SK-N-MC (cell line): ENCODE results near the gene IGSF23.

Experiments
- EZH2 ChIP-seq: fragments of 200-600 bp; sonication (generic); IDR thresholded peaks from one replicate; pipeline ENCODE4 v1.6.1; 2017; ENCODE audit warnings: antibody characterized with exemption
- POLR2AphosphoS5 ChIP-seq: IDR thresholded peaks from 2 replicates; pipeline ENCODE4 v1.6.1; 2012; ENCODE audit warnings: mild to moderate bottlenecking, low read depth, low read length, borderline replicate concordance

GRCh38 chr19:44653343-44653742, 40.0 kb downstream of the IGSF23 start:
- TF ChIP-seq POLR2AphosphoS5 (no peak), EZH2 (no peak)
